Activated CD8-positive, alpha-beta memory T cell treated with anti-CD3 and anti-CD28 coated beads, Interleukin-2, amount 50 U/mL, for 1 hour (primary cell): Measurements from ENCODE around the gene LIPA.
"Not testable (repeated sequence)": the region's sequence is repeated elsewhere in the genome, so short reads cannot be mapped to it uniquely, and the experiment has no call there.

Source experiments
- DNase-seq: peaks from one replicate; pipeline ENCODE4 v3.0.0-alpha.2; 2020; ENCODE audit errors: extremely low read depth

LIPA gene

GRCh38 chr10:89270153-89270483 lies 18.5 kb upstream of the LIPA start:
- no peak for DNase-seq

GRCh38 chr10:89269433-89270152 lies 18.0 kb upstream of the LIPA start:
- no peak for DNase-seq

GRCh38 chr10:89266721-89267453 lies 15.3 kb upstream of the LIPA start:
- no peak for DNase-seq

GRCh38 chr10:89263531-89263930 lies 12.0 kb upstream of the LIPA start:
- DNase-seq = no peak

- no peak for DNase-seq
Observed at GRCh38 chr10:89263091-89263490, 11.5 kb upstream of the LIPA start.

GRCh38 chr10:89262086-89263051 lies 10.8 kb upstream of the LIPA start:
- DNase-seq = no peak

- no peak for DNase-seq
Observed at GRCh38 chr10:89258881-89259280, 7.3 kb upstream of the LIPA start.

GRCh38 chr10:89257581-89257980 lies 6.0 kb upstream of the LIPA start:
- DNase-seq = no peak

- DNase-seq = no peak
Observed at GRCh38 chr10:89256962-89257361, 5.4 kb upstream of the LIPA start.

GRCh38 chr10:89256340-89256739 lies 4.8 kb upstream of the LIPA start:
- DNase-seq = no peak

- no peak for DNase-seq
Observed at GRCh38 chr10:89255793-89256192, 4.2 kb upstream of the LIPA start.

- DNase-seq = not testable (repeated sequence)
Observed at GRCh38 chr10:89255091-89255579, 3.6 kb upstream of the LIPA start.

GRCh38 chr10:89252225-89252585 lies 630 bp upstream of the LIPA start:
- DNase-seq = no peak

- DNase-seq = no peak
Observed at GRCh38 chr10:89250865-89251408, 638 bp downstream of the LIPA start.

GRCh38 chr10:89248990-89249389 lies 2.6 kb downstream of the LIPA start:
- no peak for DNase-seq

- not testable (repeated sequence) for DNase-seq
Observed at GRCh38 chr10:89247623-89248022, 4.0 kb downstream of the LIPA start.

- no peak for DNase-seq
Observed at GRCh38 chr10:89245802-89246201, 5.8 kb downstream of the LIPA start.

- no peak for DNase-seq
Observed at GRCh38 chr10:89242840-89243568, 8.6 kb downstream of the LIPA start.

GRCh38 chr10:89242345-89242684 lies 9.3 kb downstream of the LIPA start:
- no peak for DNase-seq

GRCh38 chr10:89241486-89242344 lies 9.9 kb downstream of the LIPA start:
- no peak for DNase-seq
